Peyer's patch (tissue), 4 donors: ENCODE measurements around the gene ZWINT. TPM values are rescaled to one million over a fixed set of nuclear protein-coding genes. Genes with fewer than 3 reads are reported as not detected.

Source experiments
- DNase-seq, 3 donors: peaks; one replicate each; pipeline ENCODE4 v3.0.0-alpha.2; 2017 to 2019
- H3K27ac ChIP-seq, 4 donors: fragments of 200-600 bp; sonication (generic); one replicate each; pipeline ENCODE4 v1.5.1; 2016 to 2019
- H3K27me3 ChIP-seq, 2 donors: fragments of 200-600 bp; sonication (generic); one replicate each; pipeline ENCODE4 v1.5.1; 2019
- H3K36me3 ChIP-seq, 3 donors: fragments of 200-600 bp; sonication (generic); one replicate each; pipeline ENCODE4 v1.5.1; 2016 to 2019
- H3K4me1 ChIP-seq, 4 donors: fragments of 200-600 bp; sonication (generic); one replicate each; pipeline ENCODE4 v1.5.1; 2016 to 2019
- H3K4me3 ChIP-seq, 4 donors: fragments of 200-600 bp; sonication (generic); 1 replicate in 3 of 4; 2 replicates in 1 of 4; pipeline ENCODE4 v1.5.1; 2016 to 2019; ENCODE audit warnings: mild to moderate bottlenecking in 1 of 4
- H3K9me3 ChIP-seq, 4 donors: fragments of 200-600 bp; sonication (generic); one replicate each; pipeline ENCODE4 v1.5.1; 2016 to 2019; ENCODE audit warnings: mild to moderate bottlenecking in 1 of 4
- POLR2A ChIP-seq, 2 donors: fragments of 450-650 bp; IDR thresholded peaks; one replicate each; pipeline ENCODE4 v1.5.1; 2017; ENCODE audit warnings: antibody characterized with exemption in 2 of 2, mild to moderate bottlenecking in 2 of 2, moderate library complexity in 2 of 2
- total RNA-seq, 4 donors: library from RNA; depleted of rRNA; stranded (reverse); fragments of >200 nt; gene quantifications; one replicate each; pipeline ENCODE4 v1.1.0, GENCODE V29; 2016
- TF ChIP-seq, protein P1 (sequence below), 6 experiments: fragments of 450-650 bp in 4 of 6; fragments of 200-600 bp in 2 of 6; sonication (generic) in 1 of 6; IDR thresholded peaks; one replicate each; pipeline ENCODE4 v1.5.1; 2017 to 2019; ENCODE audit warnings: antibody characterized with exemption in 6 of 6, mild to moderate bottlenecking in 3 of 6, moderate library complexity in 1 of 6

ZWINT gene, protein sequence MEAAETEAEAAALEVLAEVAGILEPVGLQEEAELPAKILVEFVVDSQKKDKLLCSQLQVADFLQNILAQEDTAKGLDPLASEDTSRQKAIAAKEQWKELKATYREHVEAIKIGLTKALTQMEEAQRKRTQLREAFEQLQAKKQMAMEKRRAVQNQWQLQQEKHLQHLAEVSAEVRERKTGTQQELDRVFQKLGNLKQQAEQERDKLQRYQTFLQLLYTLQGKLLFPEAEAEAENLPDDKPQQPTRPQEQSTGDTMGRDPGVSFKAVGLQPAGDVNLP
- total RNA-seq = 10 to 100 TPM in 3 of 4 donors, 1 to 10 TPM in 1; 6.2 to 46.2 (median 15.4) TPM

- no peaks in the 10 kb centered on the region for H3K9me3 ChIP-seq
- H3K27me3 ChIP-seq = no peaks in the 10 kb centered on the region
- H3K27ac ChIP-seq = peak within 1 kb of the TSS in 3 of 4 donors; percentile 8 to 43 (median 34)
- H3K36me3 ChIP-seq = no peaks in the 10 kb centered on the region
- H3K4me3 ChIP-seq = peak within 1 kb of the TSS; percentile 52 to 92 (median 75)
- H3K4me1 ChIP-seq = peaks cover 0 to 16% (median 0%) of the 10 kb centered on the region in 4 donors
- peak; percentile 84 to 96 (median 96) for DNase-seq
- TF ChIP-seq, protein P1, sequence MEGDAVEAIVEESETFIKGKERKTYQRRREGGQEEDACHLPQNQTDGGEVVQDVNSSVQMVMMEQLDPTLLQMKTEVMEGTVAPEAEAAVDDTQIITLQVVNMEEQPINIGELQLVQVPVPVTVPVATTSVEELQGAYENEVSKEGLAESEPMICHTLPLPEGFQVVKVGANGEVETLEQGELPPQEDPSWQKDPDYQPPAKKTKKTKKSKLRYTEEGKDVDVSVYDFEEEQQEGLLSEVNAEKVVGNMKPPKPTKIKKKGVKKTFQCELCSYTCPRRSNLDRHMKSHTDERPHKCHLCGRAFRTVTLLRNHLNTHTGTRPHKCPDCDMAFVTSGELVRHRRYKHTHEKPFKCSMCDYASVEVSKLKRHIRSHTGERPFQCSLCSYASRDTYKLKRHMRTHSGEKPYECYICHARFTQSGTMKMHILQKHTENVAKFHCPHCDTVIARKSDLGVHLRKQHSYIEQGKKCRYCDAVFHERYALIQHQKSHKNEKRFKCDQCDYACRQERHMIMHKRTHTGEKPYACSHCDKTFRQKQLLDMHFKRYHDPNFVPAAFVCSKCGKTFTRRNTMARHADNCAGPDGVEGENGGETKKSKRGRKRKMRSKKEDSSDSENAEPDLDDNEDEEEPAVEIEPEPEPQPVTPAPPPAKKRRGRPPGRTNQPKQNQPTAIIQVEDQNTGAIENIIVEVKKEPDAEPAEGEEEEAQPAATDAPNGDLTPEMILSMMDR (IDR thresholded peaks at IDR 0.05) = no peak
- TF ChIP-seq POLR2A (IDR thresholded peaks at IDR 0.05) = no peak
Observed at GRCh38 chr10:56360967-56361612, at the start of gene ZWINT. TSS of gene ZWINT (minus strand) at chr10:56361259. CDS start at chr10:56361236, 23 bp downstream.

DNA sequence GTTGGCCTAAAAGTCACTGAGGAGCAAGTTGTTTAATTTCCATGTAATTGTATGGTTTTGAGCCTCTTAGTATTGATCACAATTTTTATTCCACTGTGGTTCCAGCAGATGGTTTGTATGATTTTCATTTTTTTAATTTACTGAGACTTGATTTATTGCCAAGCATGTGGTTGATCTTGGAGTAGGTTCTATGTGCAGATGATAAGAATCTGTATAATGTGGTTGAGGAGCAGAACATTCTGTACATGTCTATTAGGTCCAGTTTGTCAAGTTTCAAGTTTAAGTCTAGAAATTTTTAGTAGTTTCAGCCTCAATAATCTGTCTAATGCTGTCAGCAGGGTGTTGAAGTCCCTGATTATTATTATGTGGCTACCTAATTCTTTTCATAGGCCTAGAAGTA is 22.7 kb upstream of the ZWINT start:
- Histone ChIP-seq H3K27ac (no peak overlapping the region), H3K4me1 (no peaks in the 10 kb centered on the region), H3K4me3 (no peak overlapping the region), H3K27me3 (no peaks in the 10 kb centered on the region), H3K36me3 (no peaks in the 10 kb centered on the region), H3K9me3 (no peaks in the 10 kb centered on the region)
- TF ChIP-seq POLR2A (IDR thresholded peaks at IDR 0.05) = no peak
- TF ChIP-seq, protein P1 (IDR thresholded peaks at IDR 0.05) = no peak
- DNase-seq = no peak

DNA sequence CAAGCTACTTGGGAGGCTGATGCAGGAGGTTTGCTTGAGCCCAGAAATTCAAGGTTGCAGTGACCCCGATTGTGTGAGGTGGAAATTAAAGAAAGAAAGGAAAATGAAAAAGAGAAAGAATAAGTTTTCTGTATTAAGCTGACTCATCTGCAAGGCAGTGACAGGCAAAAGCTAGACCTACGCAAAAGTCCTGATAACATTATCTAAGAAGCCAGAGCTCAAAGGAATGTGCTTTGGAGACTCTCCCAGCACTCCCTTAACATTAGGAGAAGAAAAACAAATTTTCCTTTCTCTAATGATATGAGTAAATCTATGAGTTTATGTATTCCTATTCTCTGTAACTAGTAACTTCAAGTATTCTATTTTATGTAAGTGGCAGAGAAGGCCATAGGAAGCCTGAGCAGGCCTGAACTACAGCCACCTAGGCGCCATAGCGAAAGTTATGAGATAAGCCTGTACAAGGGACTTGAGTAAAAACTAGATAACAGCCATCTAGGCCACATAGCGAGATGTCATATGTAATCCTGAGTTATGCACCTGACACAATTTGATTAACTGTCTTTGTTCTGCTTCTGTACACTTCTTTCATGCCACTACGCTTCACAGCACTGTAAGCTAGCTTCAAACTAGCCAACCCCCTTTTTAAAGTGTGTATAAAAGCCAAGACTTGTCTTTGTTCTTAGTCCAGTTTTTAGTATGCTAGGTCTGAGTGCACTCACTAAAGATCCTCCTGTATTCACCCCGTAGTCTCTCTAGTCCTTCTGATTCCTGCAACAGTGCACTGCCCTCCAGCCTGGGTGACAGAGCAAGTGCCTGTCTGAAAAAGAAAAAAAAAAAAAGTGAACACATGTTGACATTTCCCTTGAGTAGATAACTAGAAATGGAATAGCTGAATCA is 9.4 kb upstream of the ZWINT start:
- H3K4me1 ChIP-seq = no peaks in the 10 kb centered on the region
- H3K36me3 ChIP-seq = no peaks in the 10 kb centered on the region
- no peak overlapping the region for H3K27ac ChIP-seq
- no peak overlapping the region for H3K4me3 ChIP-seq
- peaks cover 0 to 12% (median 5%) of the 10 kb centered on the region in 4 donors for H3K9me3 ChIP-seq
- H3K27me3 ChIP-seq = no peaks in the 10 kb centered on the region
- no peak for DNase-seq
- TF ChIP-seq, protein P1 (IDR thresholded peaks at IDR 0.05) = no peak
- TF ChIP-seq POLR2A (IDR thresholded peaks at IDR 0.05) = no peak

DNA sequence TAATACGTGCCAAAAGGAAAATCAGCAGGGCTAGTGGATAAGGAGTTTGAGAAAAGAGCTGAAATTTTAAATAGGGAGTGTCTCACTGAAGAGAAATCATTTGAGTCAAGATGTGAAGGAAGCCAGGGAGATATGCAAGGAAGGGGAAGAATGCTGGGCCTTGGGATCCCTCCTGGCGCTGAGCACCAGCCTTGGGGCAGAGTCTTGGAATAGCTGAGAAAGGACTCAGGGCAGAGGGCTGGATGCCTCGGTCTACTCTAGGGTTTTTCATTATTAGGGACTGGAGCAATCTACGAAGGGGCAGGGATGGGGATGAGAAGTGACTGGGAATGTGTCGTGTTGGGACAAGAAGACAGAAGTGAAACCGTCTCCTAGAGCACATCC is 484 bp downstream of the ZWINT start:
- Histone ChIP-seq H3K27me3 (no peaks in the 10 kb centered on the region), H3K27ac (no peak overlapping the region), H3K4me3 (peak overlapping the region; percentile 52 to 92 (median 75)), H3K4me1 (peaks cover 0 to 16% (median 0%) of the 10 kb centered on the region in 4 donors), H3K36me3 (no peaks in the 10 kb centered on the region), H3K9me3 (no peaks in the 10 kb centered on the region)
- DNase-seq = no peak
- no peak for TF ChIP-seq POLR2A (IDR thresholded peaks at IDR 0.05)
- TF ChIP-seq, protein P1 (IDR thresholded peaks at IDR 0.05) = no peak

GRCh38 chr10:56359837-56360236 is 1.2 kb downstream of the ZWINT start:
- TF ChIP-seq POLR2A (IDR thresholded peaks at IDR 0.05) = no peak
- TF ChIP-seq, protein P1 (IDR thresholded peaks at IDR 0.05) = no peak
- no peaks in the 10 kb centered on the region for H3K9me3 ChIP-seq

More at GRCh38 chr10:56359837-56360236, 1.2 kb downstream of the ZWINT start:
- Histone ChIP-seq H3K36me3 (no peaks in the 10 kb centered on the region), H3K27me3 (no peaks in the 10 kb centered on the region), H3K4me1 (peaks cover 0 to 16% (median 0%) of the 10 kb centered on the region in 4 donors), H3K27ac (no peak overlapping the region), H3K4me3 (no peak overlapping the region)
- no peak for DNase-seq
